Measurements from ENCODE around the gene PRKCE. TPM values are rescaled to one million over a fixed set of nuclear protein-coding genes. Genes with fewer than 3 reads are reported as not detected.

Gene PRKCE
- polyA plus RNA-seq, 3 donors: 8.3 to 9.2 (median 8.7) TPM

GRCh38 chr2:45721150-45721549 is 69.7 kb downstream of the PRKCE start:
- DNase-seq (ENCODE audit: low read depth in 3 of 3, low spot score in 2 of 3): no peak

- no peak for DNase-seq (ENCODE audit: low read depth in 3 of 3, low spot score in 2 of 3)
Measured at GRCh38 chr2:45722477-45722876, 71.0 kb downstream of the PRKCE start.

- DNase-seq (ENCODE audit: low read depth in 3 of 3, low spot score in 2 of 3): no peak
Measured at GRCh38 chr2:45723857-45724256, 72.4 kb downstream of the PRKCE start.

GRCh38 chr2:45724335-45724734 is 72.9 kb downstream of the PRKCE start:
- DNase-seq (ENCODE audit: low read depth in 3 of 3, low spot score in 2 of 3): no peak

- no peak for DNase-seq (ENCODE audit: low read depth in 3 of 3, low spot score in 2 of 3)
Measured at GRCh38 chr2:45725731-45726130, 74.3 kb downstream of the PRKCE start.

GRCh38 chr2:45726188-45726587 is 74.7 kb downstream of the PRKCE start:
- no peak for DNase-seq (ENCODE audit: low read depth in 3 of 3, low spot score in 2 of 3)

- DNase-seq (ENCODE audit: low read depth in 3 of 3, low spot score in 2 of 3): no peak
Measured at GRCh38 chr2:45728458-45728942, 77.0 kb downstream of the PRKCE start.

- DNase-seq (ENCODE audit: low read depth in 3 of 3, low spot score in 2 of 3): no peak
Measured at GRCh38 chr2:45729753-45730512, 78.5 kb downstream of the PRKCE start.

- DNase-seq (ENCODE audit: low read depth in 3 of 3, low spot score in 2 of 3): no peak
Measured at GRCh38 chr2:45731141-45731540, 79.7 kb downstream of the PRKCE start.

- no peak for DNase-seq (ENCODE audit: low read depth in 3 of 3, low spot score in 2 of 3)
Measured at GRCh38 chr2:45732436-45732835, 81.0 kb downstream of the PRKCE start.

GRCh38 chr2:45732946-45733345 is 81.5 kb downstream of the PRKCE start:
- DNase-seq (ENCODE audit: low read depth in 3 of 3, low spot score in 2 of 3): no peak

GRCh38 chr2:45734336-45734735 is 82.9 kb downstream of the PRKCE start:
- DNase-seq (ENCODE audit: low read depth in 3 of 3, low spot score in 2 of 3): no peak

- DNase-seq (ENCODE audit: low read depth in 3 of 3, low spot score in 2 of 3): no peak
Measured at GRCh38 chr2:45734952-45735351, 83.5 kb downstream of the PRKCE start.

GRCh38 chr2:45736757-45737704 is 85.6 kb downstream of the PRKCE start:
- DNase-seq (ENCODE audit: low read depth in 3 of 3, low spot score in 2 of 3): no peak

GRCh38 chr2:45739796-45740485 is 88.5 kb downstream of the PRKCE start:
- DNase-seq (ENCODE audit: low read depth in 3 of 3, low spot score in 2 of 3): no peak

- no peak for DNase-seq (ENCODE audit: low read depth in 3 of 3, low spot score in 2 of 3)
Measured at GRCh38 chr2:45741161-45741850, 89.8 kb downstream of the PRKCE start.

- no peak for DNase-seq (ENCODE audit: low read depth in 3 of 3, low spot score in 2 of 3)
Measured at GRCh38 chr2:45743531-45744396, 92.3 kb downstream of the PRKCE start.

- DNase-seq (ENCODE audit: low read depth in 3 of 3, low spot score in 2 of 3): no peak
Measured at GRCh38 chr2:45745231-45745630, 93.8 kb downstream of the PRKCE start.

GRCh38 chr2:45746888-45747287 is 95.4 kb downstream of the PRKCE start:
- DNase-seq (ENCODE audit: low read depth in 3 of 3, low spot score in 2 of 3): no peak
